K562 (cell line): Measurements from ENCODE around the gene TULP4. TPM values are rescaled to one million over a fixed set of nuclear protein-coding genes. Genes with fewer than 3 reads are reported as not detected.

ENCODE experiments used
- BHLHE40 ChIP-seq: IDR thresholded peaks from 2 replicates; pipeline ENCODE4 v1.6.1; 2011; ENCODE audit warnings: low read length, improper control_type of control experiment
- NFE2 ChIP-seq: IDR thresholded peaks from 2 replicates; pipeline ENCODE4 v1.6.1; 2014; ENCODE audit warnings: antibody characterized with exemption, low read depth
- SIN3A ChIP-seq, 2 experiments: fragments of 150-350 bp in 1 of 2; IDR thresholded peaks; 2 replicates each; pipeline ENCODE4 v1.6.1; 2011 to 2016; ENCODE audit warnings: borderline replicate concordance in 2 of 2, low read depth in 2 of 2, low read length in 2 of 2, mild to moderate bottlenecking in 2 of 2, moderate library complexity in 2 of 2; ENCODE audit not compliant: control insufficient read depth in 1 of 2
- SPI1 ChIP-seq: IDR thresholded peaks from 2 replicates; pipeline ENCODE4 v1.6.1; 2011; ENCODE audit warnings: low read depth, low read length, control low read depth, borderline replicate concordance
- polyA plus RNA-seq, 8 experiments: library from polyadenylated mRNA; depleted of rRNA in 4 of 8; stranded (reverse) in 5 of 8; unstranded in 3 of 8; fragments of >200 nt; fragmentation: Nextera tagmentation in 2 of 8; fragmentation: Illumina TruSeq in 1 of 8; extraction: Ambion mirVana in 2 of 8; extraction: Trizol in 1 of 8; gene quantifications; 2 replicates each; pipeline versions ENCODE4 v1.2.1 to v1.2.3, GENCODE V29; 2011 to 2014; ENCODE audit warnings: inconsistent platforms in 1 of 8, missing spikeins in 1 of 8
- total RNA-seq, 7 experiments: library from RNA; depleted of rRNA in 6 of 7; stranded (reverse); fragments of >200 nt in 6 of 7; fragmentation: Illumina TruSeq in 2 of 7; extraction: Trizol in 2 of 7; gene quantifications; 2 replicates each; pipeline versions ENCODE4 v1.2.1 to v1.2.3, GENCODE V29; 2011 to 2021; ENCODE audit warnings: low replicate concordance in 1 of 7
- TF ChIP-seq, protein P1 (sequence below): fragments of 450-650 bp; IDR thresholded peaks from 2 replicates; pipeline ENCODE4 v1.6.1; 2017; ENCODE audit warnings: mild to moderate bottlenecking, moderate library complexity
- TF ChIP-seq, protein P2 (sequence below): fragments of 450-650 bp; IDR thresholded peaks from 2 replicates; pipeline ENCODE4 v1.6.1; 2016; ENCODE audit warnings: mild to moderate bottlenecking, moderate library complexity

Gene TULP4
- total and polyA plus RNA-seq, 9 of the 15 experiments (the other 6 are each of a cell fraction or from before 2014, with no cell fraction given), result 1.2 to 50.4 (median 11.0) TPM

GRCh38 chr6:158333094-158333493 is 20.8 kb downstream of the TULP4 start (continued):
- TF ChIP-seq, protein P1, sequence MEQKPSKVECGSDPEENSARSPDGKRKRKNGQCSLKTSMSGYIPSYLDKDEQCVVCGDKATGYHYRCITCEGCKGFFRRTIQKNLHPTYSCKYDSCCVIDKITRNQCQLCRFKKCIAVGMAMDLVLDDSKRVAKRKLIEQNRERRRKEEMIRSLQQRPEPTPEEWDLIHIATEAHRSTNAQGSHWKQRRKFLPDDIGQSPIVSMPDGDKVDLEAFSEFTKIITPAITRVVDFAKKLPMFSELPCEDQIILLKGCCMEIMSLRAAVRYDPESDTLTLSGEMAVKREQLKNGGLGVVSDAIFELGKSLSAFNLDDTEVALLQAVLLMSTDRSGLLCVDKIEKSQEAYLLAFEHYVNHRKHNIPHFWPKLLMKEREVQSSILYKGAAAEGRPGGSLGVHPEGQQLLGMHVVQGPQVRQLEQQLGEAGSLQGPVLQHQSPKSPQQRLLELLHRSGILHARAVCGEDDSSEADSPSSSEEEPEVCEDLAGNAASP, result no peak
- no peak for TF ChIP-seq SPI1
- TF ChIP-seq BHLHE40, result no peak
- TF ChIP-seq SIN3A (IDR thresholded peaks at IDR 0.05; ENCODE audit: borderline replicate concordance in 2 of 2, control insufficient read depth in 1 of 2, low read depth in 2 of 2, low read length in 2 of 2), result no peak
- TF ChIP-seq NFE2, result no peak
- TF ChIP-seq, protein P2, sequence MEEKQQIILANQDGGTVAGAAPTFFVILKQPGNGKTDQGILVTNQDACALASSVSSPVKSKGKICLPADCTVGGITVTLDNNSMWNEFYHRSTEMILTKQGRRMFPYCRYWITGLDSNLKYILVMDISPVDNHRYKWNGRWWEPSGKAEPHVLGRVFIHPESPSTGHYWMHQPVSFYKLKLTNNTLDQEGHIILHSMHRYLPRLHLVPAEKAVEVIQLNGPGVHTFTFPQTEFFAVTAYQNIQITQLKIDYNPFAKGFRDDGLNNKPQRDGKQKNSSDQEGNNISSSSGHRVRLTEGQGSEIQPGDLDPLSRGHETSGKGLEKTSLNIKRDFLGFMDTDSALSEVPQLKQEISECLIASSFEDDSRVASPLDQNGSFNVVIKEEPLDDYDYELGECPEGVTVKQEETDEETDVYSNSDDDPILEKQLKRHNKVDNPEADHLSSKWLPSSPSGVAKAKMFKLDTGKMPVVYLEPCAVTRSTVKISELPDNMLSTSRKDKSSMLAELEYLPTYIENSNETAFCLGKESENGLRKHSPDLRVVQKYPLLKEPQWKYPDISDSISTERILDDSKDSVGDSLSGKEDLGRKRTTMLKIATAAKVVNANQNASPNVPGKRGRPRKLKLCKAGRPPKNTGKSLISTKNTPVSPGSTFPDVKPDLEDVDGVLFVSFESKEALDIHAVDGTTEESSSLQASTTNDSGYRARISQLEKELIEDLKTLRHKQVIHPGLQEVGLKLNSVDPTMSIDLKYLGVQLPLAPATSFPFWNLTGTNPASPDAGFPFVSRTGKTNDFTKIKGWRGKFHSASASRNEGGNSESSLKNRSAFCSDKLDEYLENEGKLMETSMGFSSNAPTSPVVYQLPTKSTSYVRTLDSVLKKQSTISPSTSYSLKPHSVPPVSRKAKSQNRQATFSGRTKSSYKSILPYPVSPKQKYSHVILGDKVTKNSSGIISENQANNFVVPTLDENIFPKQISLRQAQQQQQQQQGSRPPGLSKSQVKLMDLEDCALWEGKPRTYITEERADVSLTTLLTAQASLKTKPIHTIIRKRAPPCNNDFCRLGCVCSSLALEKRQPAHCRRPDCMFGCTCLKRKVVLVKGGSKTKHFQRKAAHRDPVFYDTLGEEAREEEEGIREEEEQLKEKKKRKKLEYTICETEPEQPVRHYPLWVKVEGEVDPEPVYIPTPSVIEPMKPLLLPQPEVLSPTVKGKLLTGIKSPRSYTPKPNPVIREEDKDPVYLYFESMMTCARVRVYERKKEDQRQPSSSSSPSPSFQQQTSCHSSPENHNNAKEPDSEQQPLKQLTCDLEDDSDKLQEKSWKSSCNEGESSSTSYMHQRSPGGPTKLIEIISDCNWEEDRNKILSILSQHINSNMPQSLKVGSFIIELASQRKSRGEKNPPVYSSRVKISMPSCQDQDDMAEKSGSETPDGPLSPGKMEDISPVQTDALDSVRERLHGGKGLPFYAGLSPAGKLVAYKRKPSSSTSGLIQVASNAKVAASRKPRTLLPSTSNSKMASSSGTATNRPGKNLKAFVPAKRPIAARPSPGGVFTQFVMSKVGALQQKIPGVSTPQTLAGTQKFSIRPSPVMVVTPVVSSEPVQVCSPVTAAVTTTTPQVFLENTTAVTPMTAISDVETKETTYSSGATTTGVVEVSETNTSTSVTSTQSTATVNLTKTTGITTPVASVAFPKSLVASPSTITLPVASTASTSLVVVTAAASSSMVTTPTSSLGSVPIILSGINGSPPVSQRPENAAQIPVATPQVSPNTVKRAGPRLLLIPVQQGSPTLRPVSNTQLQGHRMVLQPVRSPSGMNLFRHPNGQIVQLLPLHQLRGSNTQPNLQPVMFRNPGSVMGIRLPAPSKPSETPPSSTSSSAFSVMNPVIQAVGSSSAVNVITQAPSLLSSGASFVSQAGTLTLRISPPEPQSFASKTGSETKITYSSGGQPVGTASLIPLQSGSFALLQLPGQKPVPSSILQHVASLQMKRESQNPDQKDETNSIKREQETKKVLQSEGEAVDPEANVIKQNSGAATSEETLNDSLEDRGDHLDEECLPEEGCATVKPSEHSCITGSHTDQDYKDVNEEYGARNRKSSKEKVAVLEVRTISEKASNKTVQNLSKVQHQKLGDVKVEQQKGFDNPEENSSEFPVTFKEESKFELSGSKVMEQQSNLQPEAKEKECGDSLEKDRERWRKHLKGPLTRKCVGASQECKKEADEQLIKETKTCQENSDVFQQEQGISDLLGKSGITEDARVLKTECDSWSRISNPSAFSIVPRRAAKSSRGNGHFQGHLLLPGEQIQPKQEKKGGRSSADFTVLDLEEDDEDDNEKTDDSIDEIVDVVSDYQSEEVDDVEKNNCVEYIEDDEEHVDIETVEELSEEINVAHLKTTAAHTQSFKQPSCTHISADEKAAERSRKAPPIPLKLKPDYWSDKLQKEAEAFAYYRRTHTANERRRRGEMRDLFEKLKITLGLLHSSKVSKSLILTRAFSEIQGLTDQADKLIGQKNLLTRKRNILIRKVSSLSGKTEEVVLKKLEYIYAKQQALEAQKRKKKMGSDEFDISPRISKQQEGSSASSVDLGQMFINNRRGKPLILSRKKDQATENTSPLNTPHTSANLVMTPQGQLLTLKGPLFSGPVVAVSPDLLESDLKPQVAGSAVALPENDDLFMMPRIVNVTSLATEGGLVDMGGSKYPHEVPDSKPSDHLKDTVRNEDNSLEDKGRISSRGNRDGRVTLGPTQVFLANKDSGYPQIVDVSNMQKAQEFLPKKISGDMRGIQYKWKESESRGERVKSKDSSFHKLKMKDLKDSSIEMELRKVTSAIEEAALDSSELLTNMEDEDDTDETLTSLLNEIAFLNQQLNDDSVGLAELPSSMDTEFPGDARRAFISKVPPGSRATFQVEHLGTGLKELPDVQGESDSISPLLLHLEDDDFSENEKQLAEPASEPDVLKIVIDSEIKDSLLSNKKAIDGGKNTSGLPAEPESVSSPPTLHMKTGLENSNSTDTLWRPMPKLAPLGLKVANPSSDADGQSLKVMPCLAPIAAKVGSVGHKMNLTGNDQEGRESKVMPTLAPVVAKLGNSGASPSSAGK, result no peak
